Thoracic aorta (tissue), 2 donors: ENCODE data around the gene RGR. TPM values are rescaled to one million over a fixed set of nuclear protein-coding genes. Genes with fewer than 3 reads are reported as not detected.

Experiments
- ATAC-seq: fragments of 150-250 bp; one replicate; pipeline ENCODE4 v1.8.0; 2017; ENCODE audit warnings: low read depth; ENCODE audit not compliant: insufficient number of reproducible peaks, low FRiP score
- DNase-seq: peaks from one replicate; pipeline ENCODE4 v3.0.0-alpha.2; 2020; ENCODE audit warnings: low spot score
- H3K27ac ChIP-seq, 2 donors: fragments of 200-600 bp; sonication (generic); 1 replicate in 1 of 2; 2 replicates in 1 of 2; pipeline ENCODE4 v1.5.1; 2016; ENCODE audit warnings: mild to moderate bottlenecking in 2 of 2, moderate library complexity in 2 of 2
- H3K27me3 ChIP-seq: fragments of 200-600 bp; sonication (generic); replicated peaks from 2 replicates; pipeline ENCODE4 v1.6.0; 2016; ENCODE audit warnings: mild to moderate bottlenecking; ENCODE audit not compliant: insufficient read depth
- H3K36me3 ChIP-seq: fragments of 200-600 bp; sonication (generic); one replicate; pipeline ENCODE4 v1.5.1; 2016
- H3K4me1 ChIP-seq, 2 donors: fragments of 200-600 bp; sonication (generic); 1 replicate in 1 of 2; 2 replicates in 1 of 2; pipeline versions ENCODE4 v1.5.1 to v1.6.0; 2016; ENCODE audit warnings: low read depth in 2 of 2, mild to moderate bottlenecking in 1 of 2; ENCODE audit not compliant: control insufficient read depth in 1 of 2
- H3K4me3 ChIP-seq: fragments of 200-600 bp; sonication (generic); 2 replicates; pipeline ENCODE4 v1.5.1; 2016; ENCODE audit warnings: mild to moderate bottlenecking
- H3K9me3 ChIP-seq: fragments of 200-600 bp; sonication (generic); 2 replicates; pipeline ENCODE4 v1.5.1; 2016
- CTCF ChIP-seq: fragments of 200-600 bp; sonication (generic); IDR thresholded peaks from one replicate; pipeline ENCODE4 v1.5.1; 2019; ENCODE audit warnings: antibody characterized with exemption
- total RNA-seq, 2 donors: library from RNA; depleted of rRNA; stranded (reverse); fragments of >200 nt; gene quantifications; one replicate each; pipeline versions ENCODE4 v1.1.0 to v1.2.3, GENCODE V29; 2016

The RGR gene
- total RNA-seq, 2 donors from 2014 or later = not detected

DNA sequence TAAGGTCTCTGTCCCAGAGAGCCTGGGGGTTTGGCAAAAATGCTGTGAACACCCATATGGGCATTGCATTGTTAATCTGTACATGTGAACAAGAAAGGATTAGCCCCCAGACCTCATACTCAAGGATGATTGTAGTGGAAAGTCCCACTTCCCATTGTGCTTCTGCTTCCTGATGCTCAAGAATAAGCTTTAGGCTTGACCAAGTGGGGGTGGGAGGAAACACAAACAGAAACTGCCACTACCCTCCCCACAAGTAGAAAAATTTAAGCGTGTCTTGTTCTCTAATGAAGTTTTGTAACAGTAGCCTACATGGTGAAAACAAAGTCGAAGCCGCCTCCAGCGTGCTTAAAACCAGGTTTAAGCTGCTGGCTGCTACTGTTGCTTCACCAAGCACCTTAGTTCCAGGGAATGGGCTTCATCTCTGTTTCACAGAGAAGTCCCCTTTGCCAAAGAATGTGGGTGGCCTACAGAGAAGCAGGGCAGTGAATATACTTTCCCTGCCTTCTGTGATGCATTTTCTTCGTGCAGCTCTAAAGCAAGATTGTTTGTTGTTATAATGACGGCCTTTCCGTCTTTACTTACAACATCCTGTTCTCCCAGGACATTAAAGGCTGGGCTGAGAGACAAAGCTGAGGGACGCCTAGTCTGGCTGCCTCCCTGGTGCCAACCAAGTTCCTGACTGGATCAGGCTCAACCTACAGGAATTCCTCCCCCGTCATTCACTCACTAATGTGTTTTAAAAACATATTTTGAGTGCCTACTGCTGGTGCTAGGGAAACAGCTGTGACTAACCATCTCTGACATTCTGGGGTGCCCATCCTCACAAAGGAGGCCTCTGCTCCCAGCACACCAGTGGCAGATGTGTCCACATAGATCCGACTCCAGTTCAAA, 51.5 kb downstream of the RGR start:
- Histone ChIP-seq H3K27me3 (no peaks in the 10 kb centered on the region), H3K4me1 (peaks cover 12 to 32% of the 10 kb centered on the region in 2 donors), H3K9me3 (no peaks in the 10 kb centered on the region), H3K36me3 (no peaks in the 10 kb centered on the region), H3K27ac (peak overlapping the region; percentile 54 to 65), H3K4me3 (no peak overlapping the region)
- TF ChIP-seq CTCF = no peak
- ATAC-seq (peak; percentile 87), DNase-seq (no peak)

DNA sequence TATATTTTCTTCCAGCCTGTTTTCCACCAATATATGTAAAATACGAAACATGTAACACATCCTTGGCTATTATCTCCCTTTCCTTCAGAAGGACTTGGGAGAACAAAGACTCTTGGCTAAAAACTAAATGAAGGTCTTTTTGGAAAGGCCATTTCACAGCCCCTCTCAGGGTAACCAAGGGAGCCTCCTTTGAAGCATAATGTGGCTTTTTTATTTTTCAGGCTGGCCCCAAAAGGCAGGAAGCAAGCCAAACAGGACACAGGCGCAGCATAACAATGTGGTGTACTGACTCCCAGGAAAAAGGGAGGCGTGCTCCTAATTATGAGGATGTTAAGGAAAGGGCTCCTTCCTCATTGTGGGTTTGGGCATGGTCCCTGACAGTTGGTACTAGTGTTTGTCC, 53.2 kb downstream of the RGR start:
- Histone ChIP-seq H3K9me3 (no peaks in the 10 kb centered on the region), H3K4me3 (no peak overlapping the region), H3K36me3 (no peaks in the 10 kb centered on the region), H3K27me3 (no peaks in the 10 kb centered on the region), H3K27ac (no peak overlapping the region), H3K4me1 (peaks cover 12 to 32% of the 10 kb centered on the region in 2 donors)
- ATAC-seq (no peak), DNase-seq (no peak)
- no peak for TF ChIP-seq CTCF

DNA sequence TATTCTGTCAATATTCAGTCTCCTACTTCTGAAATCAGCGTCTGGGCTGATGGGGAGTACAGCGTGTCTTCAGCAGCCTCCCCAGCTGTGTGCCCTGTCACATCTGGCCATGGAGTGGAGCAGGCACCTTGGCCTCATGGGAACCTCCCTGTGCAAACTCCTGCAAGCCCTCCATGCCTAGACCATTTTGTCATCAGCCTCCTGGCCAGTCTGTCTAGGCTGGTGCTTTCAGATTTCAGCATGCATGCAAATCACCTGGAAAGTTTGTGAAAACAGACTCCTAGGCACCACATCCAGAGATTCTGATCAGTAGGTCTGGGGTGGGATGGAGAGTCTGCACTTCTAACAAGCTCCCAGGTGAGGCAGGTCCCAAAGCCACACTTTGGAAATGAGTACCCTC, 57.4 kb downstream of the RGR start:
- H3K4me1 ChIP-seq = peaks cover 0 to 1% of the 10 kb centered on the region in 2 donors
- ATAC-seq (no peak), DNase-seq (no peak)
- TF ChIP-seq CTCF = no peak
- H3K27me3 ChIP-seq = no peaks in the 10 kb centered on the region
- H3K27ac ChIP-seq = no peak overlapping the region
- H3K36me3 ChIP-seq = no peaks in the 10 kb centered on the region
- no peaks in the 10 kb centered on the region for H3K9me3 ChIP-seq
- no peak overlapping the region for H3K4me3 ChIP-seq

DNA sequence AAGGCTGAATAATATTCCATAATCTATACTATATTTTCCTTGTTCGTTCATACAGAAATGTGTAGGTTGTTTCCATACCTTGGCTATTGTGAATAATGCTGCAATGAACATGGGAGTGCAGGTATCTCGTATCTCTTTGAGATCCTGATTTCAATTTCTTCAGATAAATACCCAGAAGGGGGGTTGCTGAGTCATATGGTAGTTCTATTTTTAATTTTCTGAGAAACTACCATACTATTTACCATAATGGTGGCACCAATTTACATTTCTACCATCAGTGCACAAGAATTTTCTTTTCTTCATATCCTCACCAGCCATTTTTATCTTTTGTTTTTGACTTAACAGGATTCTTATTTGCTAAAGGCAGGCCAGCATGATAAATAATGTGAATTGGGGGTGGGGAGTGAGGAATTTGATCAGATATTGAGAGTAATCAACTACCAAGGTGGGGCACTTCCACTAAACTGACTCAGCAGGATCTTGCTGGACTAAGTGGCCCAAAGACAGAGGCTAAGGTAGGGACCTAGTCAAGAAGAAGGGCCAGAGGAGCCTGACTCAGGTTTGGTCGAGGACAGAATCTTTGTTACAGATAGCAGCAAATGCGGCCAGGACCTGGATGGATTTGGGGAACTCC, 62.0 kb downstream of the RGR start:
- H3K9me3 ChIP-seq = no peaks in the 10 kb centered on the region
- TF ChIP-seq CTCF = no peak
- H3K4me1 ChIP-seq = peaks cover 8 to 9% of the 10 kb centered on the region in 2 donors

GRCh38 chr10:84308021-84308420, 63.2 kb downstream of the RGR start:
- peaks cover 8 to 9% of the 10 kb centered on the region in 2 donors for H3K4me1 ChIP-seq
- no peaks in the 10 kb centered on the region for H3K27me3 ChIP-seq
- TF ChIP-seq CTCF = no peak
- no peak overlapping the region for H3K27ac ChIP-seq
- no peaks in the 10 kb centered on the region for H3K36me3 ChIP-seq
- H3K4me3 ChIP-seq = no peak overlapping the region
- no peak for DNase-seq
- H3K9me3 ChIP-seq = no peaks in the 10 kb centered on the region
- no peak for ATAC-seq

More for the DNA sequence above, 62.0 kb downstream of the RGR start:
- no peak for DNase-seq
- H3K4me3 ChIP-seq = no peak overlapping the region
- no peaks in the 10 kb centered on the region for H3K36me3 ChIP-seq
- no peak for ATAC-seq
- H3K27me3 ChIP-seq = no peaks in the 10 kb centered on the region
- H3K27ac ChIP-seq = no peak overlapping the region
